ENCODE data around the gene CLIC3. TPM values are rescaled to one million over a fixed set of nuclear protein-coding genes. Genes with fewer than 3 reads are reported as not detected.

Gene CLIC3
- total RNA-seq, 4 donors from 2014 or later = 3.3 TPM; not detected in 3

GRCh38 chr9:136952876-136953770, 43.2 kb downstream of the CLIC3 start:
- Histone ChIP-seq H3K4me3 (no peak overlapping the region), H3K27ac (no peak overlapping the region), H3K9me3 (no peaks in the 10 kb centered on the region), H3K36me3 (no peaks in the 10 kb centered on the region), H3K27me3 (no peaks in the 10 kb centered on the region), H3K4me1 (peaks cover 0 to 19% (median 4%) of the 10 kb centered on the region in 4 donors)
- TF ChIP-seq POLR2A (IDR thresholded peaks at IDR 0.05) = no peak
- TF ChIP-seq, protein P1, sequence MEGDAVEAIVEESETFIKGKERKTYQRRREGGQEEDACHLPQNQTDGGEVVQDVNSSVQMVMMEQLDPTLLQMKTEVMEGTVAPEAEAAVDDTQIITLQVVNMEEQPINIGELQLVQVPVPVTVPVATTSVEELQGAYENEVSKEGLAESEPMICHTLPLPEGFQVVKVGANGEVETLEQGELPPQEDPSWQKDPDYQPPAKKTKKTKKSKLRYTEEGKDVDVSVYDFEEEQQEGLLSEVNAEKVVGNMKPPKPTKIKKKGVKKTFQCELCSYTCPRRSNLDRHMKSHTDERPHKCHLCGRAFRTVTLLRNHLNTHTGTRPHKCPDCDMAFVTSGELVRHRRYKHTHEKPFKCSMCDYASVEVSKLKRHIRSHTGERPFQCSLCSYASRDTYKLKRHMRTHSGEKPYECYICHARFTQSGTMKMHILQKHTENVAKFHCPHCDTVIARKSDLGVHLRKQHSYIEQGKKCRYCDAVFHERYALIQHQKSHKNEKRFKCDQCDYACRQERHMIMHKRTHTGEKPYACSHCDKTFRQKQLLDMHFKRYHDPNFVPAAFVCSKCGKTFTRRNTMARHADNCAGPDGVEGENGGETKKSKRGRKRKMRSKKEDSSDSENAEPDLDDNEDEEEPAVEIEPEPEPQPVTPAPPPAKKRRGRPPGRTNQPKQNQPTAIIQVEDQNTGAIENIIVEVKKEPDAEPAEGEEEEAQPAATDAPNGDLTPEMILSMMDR (IDR thresholded peaks at IDR 0.05) = no peak
- DNase-seq = no peak

GRCh38 chr9:136952321-136952850, 44.0 kb downstream of the CLIC3 start:
- H3K4me3 ChIP-seq = no peak overlapping the region
- no peak overlapping the region for H3K27ac ChIP-seq
- no peaks in the 10 kb centered on the region for H3K27me3 ChIP-seq
- no peaks in the 10 kb centered on the region for H3K9me3 ChIP-seq
- peaks cover 0 to 24% (median 4%) of the 10 kb centered on the region in 4 donors for H3K4me1 ChIP-seq
- no peaks in the 10 kb centered on the region for H3K36me3 ChIP-seq
- TF ChIP-seq, protein P1 (IDR thresholded peaks at IDR 0.05) = no peak
- TF ChIP-seq POLR2A (IDR thresholded peaks at IDR 0.05) = no peak
- DNase-seq = no peak

- Histone ChIP-seq H3K36me3 (no peaks in the 10 kb centered on the region), H3K27ac (no peak within 1 kb of the TSS), H3K4me1 (peaks cover 0 to 24% (median 4%) of the 10 kb centered on the region in 4 donors), H3K9me3 (no peaks in the 10 kb centered on the region), H3K27me3 (no peaks in the 10 kb centered on the region), H3K4me3 (no peak within 1 kb of the TSS)
- TF ChIP-seq, protein P1 (IDR thresholded peaks at IDR 0.05) = no peak
- TF ChIP-seq POLR2A (IDR thresholded peaks at IDR 0.05) = no peak
- DNase-seq = no peak
Measured at GRCh38 chr9:136951541-136952320, 44.6 kb downstream of the CLIC3 start, which contains the start of gene LCN12. LCN12 (plus strand) TSS chr9:136952273; CDS start chr9:136952328, 55 bp downstream.

DNA sequence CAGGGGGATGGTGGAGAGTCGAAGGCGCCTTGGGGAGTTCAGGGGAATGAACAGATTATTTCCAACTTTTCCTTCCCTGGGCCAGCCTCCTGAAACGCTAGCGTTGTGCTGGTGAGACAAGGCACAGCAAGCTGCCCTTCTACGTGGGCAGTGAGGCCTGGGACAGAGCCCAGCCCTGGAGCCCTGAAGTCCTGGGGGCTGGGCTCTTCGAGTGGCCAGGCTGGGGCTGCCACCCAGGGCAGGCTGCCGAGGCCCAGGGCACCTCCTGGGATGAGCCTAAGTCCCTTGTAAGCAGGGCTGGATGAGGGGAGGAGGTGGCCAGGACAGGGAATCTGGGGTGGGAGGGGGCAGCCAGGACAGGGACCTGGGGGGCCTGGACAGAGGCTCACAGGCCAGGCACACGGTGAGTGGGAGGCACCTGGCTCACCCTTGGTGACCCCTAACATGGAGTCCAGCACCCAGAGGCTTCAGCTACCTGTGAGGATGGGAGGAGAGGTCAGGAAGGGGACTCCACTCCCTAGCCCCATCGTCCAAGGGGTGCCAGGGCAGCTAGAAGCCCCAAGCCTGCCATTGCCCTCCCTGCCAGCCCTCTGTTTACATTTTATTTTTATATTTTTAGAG, 45.6 kb downstream of the CLIC3 start:
- H3K4me3 ChIP-seq = peak overlapping the region; percentile 61 to 81 (median 68)
- peaks cover 0 to 24% (median 4%) of the 10 kb centered on the region in 4 donors for H3K4me1 ChIP-seq
- TF ChIP-seq, protein P1 (IDR thresholded peaks at IDR 0.05) = no peak
- no peak for TF ChIP-seq POLR2A (IDR thresholded peaks at IDR 0.05)
- H3K27me3 ChIP-seq = no peaks in the 10 kb centered on the region
- DNase-seq = no peak
- H3K9me3 ChIP-seq = no peaks in the 10 kb centered on the region
- peak overlapping the region; percentile 88 to 96 (median 95) for H3K27ac ChIP-seq
- H3K36me3 ChIP-seq = no peaks in the 10 kb centered on the region

Data from Peyer's patch (tissue), 4 donors.